Erythroblast (primary cell): ENCODE measurements around the gene COIL.

Experiments
- GATA1 ChIP-seq: IDR thresholded peaks from 2 replicates; pipeline ENCODE4 v1.6.1; 2011; ENCODE audit warnings: low read depth, mild to moderate bottlenecking, control low read depth, low read length, moderate library complexity
- POLR2A ChIP-seq: IDR thresholded peaks from 2 replicates; pipeline ENCODE4 v1.6.1; 2011; ENCODE audit warnings: mild to moderate bottlenecking, low read length

DNA sequence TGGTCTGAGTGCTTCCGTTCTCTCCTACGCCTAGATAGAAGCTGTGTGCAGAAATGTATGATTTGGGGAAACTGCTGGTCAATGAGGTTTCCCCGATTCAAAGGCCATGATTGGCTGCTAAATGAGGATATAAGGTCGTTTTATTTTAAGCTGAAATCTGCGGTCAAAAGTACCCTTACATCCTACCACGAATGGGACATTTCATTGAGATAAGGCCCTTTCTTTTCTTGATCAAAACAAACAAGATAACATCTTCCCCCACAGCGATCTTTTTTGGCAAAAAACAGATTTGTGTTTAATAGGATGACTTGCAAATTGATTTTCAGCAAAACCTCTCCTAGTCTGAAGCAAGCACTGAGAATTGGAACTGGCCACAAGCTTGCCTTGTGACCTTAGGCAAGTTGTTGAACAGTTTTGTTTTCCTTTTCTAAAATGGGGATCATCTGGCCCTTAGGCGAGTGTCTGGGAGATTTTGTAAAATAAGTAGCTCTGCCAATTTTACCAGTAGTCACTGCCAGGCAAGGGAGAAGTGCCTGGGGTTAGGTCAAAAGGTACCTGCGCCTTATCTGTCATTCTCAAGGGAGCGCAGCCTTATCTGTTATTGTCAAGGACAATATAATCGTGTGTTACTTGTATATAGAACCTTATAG is 17.7 kb upstream of the COIL start:
- TF ChIP-seq POLR2A: no peak
- no peak for TF ChIP-seq GATA1
